ENCODE measurements around the gene FAT2.

GRCh38 chr5:151557466-151557865 lies 33.7 kb downstream of the FAT2 start:
- TF ChIP-seq, protein P1, sequence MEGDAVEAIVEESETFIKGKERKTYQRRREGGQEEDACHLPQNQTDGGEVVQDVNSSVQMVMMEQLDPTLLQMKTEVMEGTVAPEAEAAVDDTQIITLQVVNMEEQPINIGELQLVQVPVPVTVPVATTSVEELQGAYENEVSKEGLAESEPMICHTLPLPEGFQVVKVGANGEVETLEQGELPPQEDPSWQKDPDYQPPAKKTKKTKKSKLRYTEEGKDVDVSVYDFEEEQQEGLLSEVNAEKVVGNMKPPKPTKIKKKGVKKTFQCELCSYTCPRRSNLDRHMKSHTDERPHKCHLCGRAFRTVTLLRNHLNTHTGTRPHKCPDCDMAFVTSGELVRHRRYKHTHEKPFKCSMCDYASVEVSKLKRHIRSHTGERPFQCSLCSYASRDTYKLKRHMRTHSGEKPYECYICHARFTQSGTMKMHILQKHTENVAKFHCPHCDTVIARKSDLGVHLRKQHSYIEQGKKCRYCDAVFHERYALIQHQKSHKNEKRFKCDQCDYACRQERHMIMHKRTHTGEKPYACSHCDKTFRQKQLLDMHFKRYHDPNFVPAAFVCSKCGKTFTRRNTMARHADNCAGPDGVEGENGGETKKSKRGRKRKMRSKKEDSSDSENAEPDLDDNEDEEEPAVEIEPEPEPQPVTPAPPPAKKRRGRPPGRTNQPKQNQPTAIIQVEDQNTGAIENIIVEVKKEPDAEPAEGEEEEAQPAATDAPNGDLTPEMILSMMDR (IDR thresholded peaks at IDR 0.05 in 4 of 5, conservative IDR thresholded peaks at IDR 0.05 in 1 of 5), result no peak
- no peak for TF ChIP-seq POLR2A (IDR thresholded peaks at IDR 0.05)

Data from gastrocnemius medialis (tissue), 4 donors.